Keratinocyte (primary cell): Measurements from ENCODE around the gene EXOC4. TPM values are rescaled to one million over a fixed set of nuclear protein-coding genes. Genes with fewer than 3 reads are reported as not detected.

Experiments
- DNase-seq: peaks from one replicate; pipeline ENCODE4 v3.0.0-alpha.2; 2011; ENCODE audit warnings: low read depth, missing footprints, low spot score
- FAIRE-seq: peaks from 2 replicates; lab custom pipeline; 2011; peaks lifted over from hg19 to GRCh38; lab: Jason Lieb, UNC
- H2AFZ ChIP-seq: 2 replicates; pipeline ENCODE4 v1.6.0; 2012; ENCODE audit warnings: low read length, control low read depth, inconsistent platforms; ENCODE audit not compliant: control insufficient read depth
- H3K27ac ChIP-seq: 2 replicates; pipeline ENCODE4 v1.5.1; 2011; ENCODE audit warnings: low read length; ENCODE audit not compliant: control insufficient read depth, insufficient read depth
- H3K27me3 ChIP-seq: 3 replicates; pipeline ENCODE4 v1.6.0; 2011; ENCODE audit warnings: low read length; ENCODE audit not compliant: control insufficient read depth, insufficient read depth; ENCODE audit errors: extremely low read depth
- H3K36me3 ChIP-seq, 2 experiments: 2 replicates in 1 of 2; 3 replicates in 1 of 2; pipeline ENCODE4 v1.5.1; 2011; ENCODE audit warnings: low read length in 2 of 2, mild to moderate bottlenecking in 1 of 2; ENCODE audit not compliant: control insufficient read depth in 2 of 2, insufficient read depth in 2 of 2; ENCODE audit errors: extremely low read depth in 1 of 2
- H3K4me1 ChIP-seq: 3 replicates; pipeline ENCODE4 v1.5.1; 2011; ENCODE audit warnings: low read length; ENCODE audit not compliant: control insufficient read depth, insufficient read depth; ENCODE audit errors: extremely low read depth
- H3K4me2 ChIP-seq: 3 replicates; pipeline ENCODE4 v1.6.0; 2011; ENCODE audit warnings: low read depth, low read length; ENCODE audit not compliant: control insufficient read depth, insufficient read depth; ENCODE audit errors: extremely low read depth
- H3K4me3 ChIP-seq, 3 experiments: fragments of 200-600 bp in 1 of 3; sonication (generic) in 1 of 3; 2 replicates in 2 of 3; 3 replicates in 1 of 3; pipeline ENCODE4 v1.5.1; 2011 to 2016; ENCODE audit warnings: low read length in 3 of 3, mild to moderate bottlenecking in 3 of 3, control low read depth in 2 of 3, inconsistent platforms in 1 of 3, low read depth in 1 of 3, mixed read lengths in 1 of 3, mixed run types in 1 of 3, moderate library complexity in 1 of 3; ENCODE audit not compliant: control insufficient read depth in 2 of 3, insufficient read depth in 2 of 3; ENCODE audit errors: extremely low read depth in 1 of 3
- H3K79me2 ChIP-seq: 2 replicates; pipeline ENCODE4 v1.6.0; 2012; ENCODE audit warnings: low read length; ENCODE audit not compliant: control insufficient read depth, insufficient read depth
- H3K9ac ChIP-seq: 3 replicates; pipeline ENCODE4 v1.6.0; 2011; ENCODE audit warnings: low read length; ENCODE audit not compliant: control insufficient read depth, insufficient read depth; ENCODE audit errors: extremely low read depth
- H3K9me1 ChIP-seq: 3 replicates; pipeline ENCODE4 v1.6.0; 2011; ENCODE audit warnings: low read length; ENCODE audit not compliant: control insufficient read depth, insufficient read depth; ENCODE audit errors: extremely low read depth
- H3K9me3 ChIP-seq: 2 replicates; pipeline ENCODE4 v1.5.1; 2012; ENCODE audit warnings: low read depth, low read length; ENCODE audit not compliant: control insufficient read depth
- H4K20me1 ChIP-seq: 3 replicates; pipeline ENCODE4 v1.6.0; 2011; ENCODE audit warnings: low read length; ENCODE audit not compliant: control insufficient read depth, insufficient read depth; ENCODE audit errors: extremely low read depth
- CTCF ChIP-seq, 3 experiments: IDR thresholded peaks in 1 of 3; conservative IDR thresholded peaks in 1 of 3; optimal IDR thresholded peaks in 1 of 3; 2 replicates in 2 of 3; 3 replicates in 1 of 3; pipeline versions ENCODE3 to v1.5.1; 2011; ENCODE audit warnings: low read length in 3 of 3, mild to moderate bottlenecking in 3 of 3, moderate library complexity in 2 of 3, control low read depth in 1 of 3, inconsistent platforms in 1 of 3; ENCODE audit not compliant: insufficient read depth in 2 of 3; ENCODE audit errors: extremely low read depth in 1 of 3
- EZH2 ChIP-seq: IDR thresholded peaks from one replicate; pipeline ENCODE4 v1.6.1; 2012; ENCODE audit warnings: inconsistent platforms, mild to moderate bottlenecking, low read length, moderate library complexity
- dilution Hi-C: fragments of 300-500 bp; cut with MboI; formaldehyde crosslinking; loops from one replicate; pipeline ENCODE4 v1.7.0; 2020; ENCODE audit warnings: low sequenced_read_pairs; ENCODE audit not compliant: extremely low pct_ligation_motif_present
- polyA plus RNA-seq, 5 experiments: library from polyadenylated mRNA; depleted of rRNA in 3 of 5; stranded (reverse) in 3 of 5; stranded (forward) in 1 of 5; unstranded in 1 of 5; fragments of >200 nt; gene quantifications; 1 replicate in 1 of 5; 2 replicates in 3 of 5; 3 replicates in 1 of 5; pipeline versions ENCODE4 v1.2.1 to v1.2.3, GENCODE V29; 2011 to 2012; ENCODE audit warnings: missing spikeins in 2 of 5, low read depth in 1 of 5, low replicate concordance in 1 of 5

EXOC4 gene
- polyA plus RNA-seq, 1 donor (not counting 4 experiments of a cell fraction or from before 2014, with no cell fraction given): 52.6 TPM

GRCh38 chr7:133535308-133535707 lies 282.4 kb downstream of the EXOC4 start:
- dilution Hi-C loops: no loop called here
- Histone ChIP-seq H3K79me2 (no peaks in the 10 kb centered on the region), H3K36me3 (no peaks in the 10 kb centered on the region), H3K27me3 (no peaks in the 10 kb centered on the region), H3K9me1 (no peaks in the 10 kb centered on the region), H3K9ac (no peak overlapping the region), H3K4me1 (no peaks in the 10 kb centered on the region), H3K4me2 (no peak overlapping the region), H2AFZ (no peak overlapping the region), H3K9me3 (no peaks in the 10 kb centered on the region), H3K27ac (no peak overlapping the region), H4K20me1 (no peaks in the 10 kb centered on the region), H3K4me3 (no peak overlapping the region)
- DNase-seq: no peak
- TF ChIP-seq CTCF (optimal IDR thresholded peaks at IDR 0.05 in 1 of 3, IDR thresholded peaks at IDR 0.05 in 1 of 3, conservative IDR thresholded peaks at IDR 0.05 in 1 of 3; ENCODE audit: extremely low read depth in 1 of 3, insufficient read depth in 2 of 3, low read length in 3 of 3): no peak
- TF ChIP-seq EZH2: no peak
- FAIRE-seq: no peak

GRCh38 chr7:133536450-133536849 lies 283.6 kb downstream of the EXOC4 start:
- Histone ChIP-seq H3K27ac (no peak overlapping the region), H3K9me1 (no peaks in the 10 kb centered on the region), H3K4me3 (no peak overlapping the region), H3K79me2 (no peaks in the 10 kb centered on the region), H3K4me1 (no peaks in the 10 kb centered on the region), H3K4me2 (no peak overlapping the region), H3K9me3 (no peaks in the 10 kb centered on the region), H3K27me3 (no peaks in the 10 kb centered on the region), H3K36me3 (no peaks in the 10 kb centered on the region), H4K20me1 (no peaks in the 10 kb centered on the region), H2AFZ (no peak overlapping the region), H3K9ac (no peak overlapping the region)
- TF ChIP-seq CTCF (optimal IDR thresholded peaks at IDR 0.05 in 1 of 3, IDR thresholded peaks at IDR 0.05 in 1 of 3, conservative IDR thresholded peaks at IDR 0.05 in 1 of 3; ENCODE audit: extremely low read depth in 1 of 3, insufficient read depth in 2 of 3, low read length in 3 of 3) (no peak), EZH2 (no peak)
- no peak for DNase-seq
- FAIRE-seq: no peak
- dilution Hi-C loops: no loop called here
